HepG2 (cell line): ENCODE measurements around the gene HNRNPF. TPM values are rescaled to one million over a fixed set of nuclear protein-coding genes. Genes with fewer than 3 reads are reported as not detected.

ENCODE experiments used
- AKNA ChIP-seq: sonication (generic); formaldehyde crosslinking; IDR thresholded peaks from 2 replicates; pipeline ENCODE4 v1.4.0; 2020; ENCODE audit warnings: missing genetic modification reagents, borderline replicate concordance
- ARHGAP35 ChIP-seq: sonication (generic); formaldehyde crosslinking; IDR thresholded peaks from 2 replicates; pipeline ENCODE4 v1.9.0; 2022; ENCODE audit warnings: mild to moderate bottlenecking, inconsistent platforms, moderate library complexity, missing genetic modification reagents, borderline replicate concordance
- ATRX ChIP-seq: sonication (generic); formaldehyde crosslinking; IDR thresholded peaks from 2 replicates; pipeline ENCODE4 v1.4.0; 2020; ENCODE audit warnings: missing genetic modification reagents, borderline replicate concordance
- CBX5 ChIP-seq: sonication (generic); formaldehyde crosslinking; IDR thresholded peaks from 2 replicates; pipeline ENCODE4 v1.4.0; 2020; ENCODE audit warnings: missing genetic modification reagents, borderline replicate concordance
- CEBPG ChIP-seq: IDR thresholded peaks from 2 replicates; pipeline ENCODE4 v1.6.1; 2016
- CENPX ChIP-seq: sonication (generic); formaldehyde crosslinking; IDR thresholded peaks from 2 replicates; pipeline ENCODE4 v1.9.0; 2021; ENCODE audit warnings: mild to moderate bottlenecking, missing genetic modification reagents, moderate library complexity
- GTF3A ChIP-seq: sonication (generic); formaldehyde crosslinking; conservative IDR thresholded peaks from 2 replicates; pipeline ENCODE4 v1.4.0; 2020; ENCODE audit warnings: mild to moderate bottlenecking, missing genetic modification reagents
- HMGA1 ChIP-seq: sonication (generic); formaldehyde crosslinking; conservative IDR thresholded peaks from 2 replicates; pipeline ENCODE4 v1.4.0; 2020; ENCODE audit warnings: missing genetic modification reagents
- HNRNPK ChIP-seq: fragments of 200-400 bp; formaldehyde crosslinking; IDR thresholded peaks from 2 replicates; pipeline ENCODE4 v1.6.1; 2018; ENCODE audit warnings: low read length, low read depth, moderate library complexity, mild to moderate bottlenecking; ENCODE audit not compliant: poor library complexity, severe bottlenecking
- JUN ChIP-seq: sonication (generic); formaldehyde crosslinking; IDR thresholded peaks from 2 replicates; pipeline ENCODE4 v1.4.0; 2020; ENCODE audit warnings: mild to moderate bottlenecking, missing genetic modification reagents
- LCORL ChIP-seq, 2 experiments: fragments of 450-650 bp in 1 of 2; sonication (generic) in 1 of 2; formaldehyde crosslinking in 1 of 2; IDR thresholded peaks; 2 replicates each; pipeline versions ENCODE4 v1.5.0 to v1.6.1; 2017 to 2020; ENCODE audit warnings: antibody characterized with exemption in 1 of 2, missing genetic modification reagents in 1 of 2
- MAFG ChIP-seq: sonication (generic); formaldehyde crosslinking; IDR thresholded peaks from 2 replicates; pipeline ENCODE4 v1.5.1; 2020; ENCODE audit warnings: mild to moderate bottlenecking, missing genetic modification reagents
- MTA3 ChIP-seq: sonication (generic); formaldehyde crosslinking; IDR thresholded peaks from 2 replicates; pipeline ENCODE4 v1.4.0; 2020; ENCODE audit warnings: missing genetic modification reagents
- MXD3 ChIP-seq: IDR thresholded peaks from 2 replicates; pipeline ENCODE4 v1.6.1; 2016; ENCODE audit warnings: mild to moderate bottlenecking, missing biosample characterization, missing genetic modification reagents
- NONO ChIP-seq, 2 experiments: fragments of 450-650 bp in 1 of 2; sonication (generic) in 1 of 2; formaldehyde crosslinking in 1 of 2; IDR thresholded peaks in 1 of 2; conservative IDR thresholded peaks in 1 of 2; 2 replicates each; pipeline versions ENCODE4 v1.6.1 to v1.8.0; 2017 to 2022; ENCODE audit warnings: mild to moderate bottlenecking in 1 of 2, missing genetic modification reagents in 1 of 2, moderate library complexity in 1 of 2
- POLR2AphosphoS5 ChIP-seq: IDR thresholded peaks from 2 replicates; pipeline ENCODE4 v1.6.1; 2012; ENCODE audit warnings: low read depth, low read length
- RELA ChIP-seq: sonication (generic); formaldehyde crosslinking; IDR thresholded peaks from 2 replicates; pipeline ENCODE4 v1.4.0; 2020; ENCODE audit warnings: missing genetic modification reagents
- ZNF382 ChIP-seq: sonication (generic); formaldehyde crosslinking; IDR thresholded peaks from 2 replicates; pipeline ENCODE4 v1.5.0; 2020; ENCODE audit warnings: missing genetic modification reagents, mild to moderate bottlenecking, borderline replicate concordance
- ZNF574 ChIP-seq: sonication (generic); formaldehyde crosslinking; IDR thresholded peaks from 2 replicates; pipeline ENCODE4 v1.4.0; 2020; ENCODE audit warnings: missing genetic modification reagents
- ZNF577 ChIP-seq: sonication (generic); formaldehyde crosslinking; IDR thresholded peaks from 2 replicates; pipeline ENCODE4 v1.4.0; 2020; ENCODE audit warnings: mild to moderate bottlenecking, low read depth, missing genetic modification reagents, borderline replicate concordance
- ZNF775 ChIP-seq: sonication (generic); formaldehyde crosslinking; IDR thresholded peaks from 2 replicates; pipeline ENCODE4 v1.4.0; 2020; ENCODE audit warnings: missing genetic modification reagents, mild to moderate bottlenecking, moderate library complexity, borderline replicate concordance
- polyA plus RNA-seq, 8 experiments: library from polyadenylated mRNA; depleted of rRNA in 3 of 8; stranded (reverse) in 7 of 8; unstranded in 1 of 8; fragments of >200 nt; fragmentation: Illumina TruSeq in 4 of 8; extraction: Trizol in 4 of 8; gene quantifications; 2 replicates each; pipeline versions ENCODE4 v1.2.1 to v1.2.3, GENCODE V29; 2011 to 2016; ENCODE audit warnings: low read depth in 4 of 8, missing spikeins in 1 of 8, mixed read lengths in 1 of 8; ENCODE audit not compliant: insufficient read depth in 1 of 8
- total RNA-seq, 5 experiments: library from RNA; depleted of rRNA; stranded (reverse); fragments of >200 nt; fragmentation: Illumina TruSeq; extraction: Trizol; gene quantifications; 2 replicates each; pipeline ENCODE4 v1.2.3, GENCODE V29; 2016; ENCODE audit warnings: low read depth in 1 of 5

HNRNPF gene
- total and polyA plus RNA-seq, 2 of the 13 experiments (the other 11 are each of a cell fraction or from before 2014, with no cell fraction given), result 166 to 308 TPM

- TF ChIP-seq AKNA (CRISPR knock-in tag) (no peak), LCORL (IDR thresholded peaks at IDR 0.05) (no peak), LCORL (CRISPR knock-in tag; IDR thresholded peaks at IDR 0.05) (peak; percentile 44; the same call in 1 of the 2 replicates), RELA (0 out of 2 replicates have a peak, but pooled peaks have one; percentile 64), CEBPG (CRISPR knock-in tag) (peak; percentile 54; the same call in 1 of the 2 replicates), JUN (CRISPR knock-in tag) (peak; percentile 78; the same call in 1 of the 2 replicates), ZNF775 (CRISPR knock-in tag) (no peak), ATRX (CRISPR knock-in tag) (no peak), HMGA1 (no peak), ZNF577 (CRISPR knock-in tag) (no peak), MXD3 (CRISPR knock-in tag) (peak; percentile 97), CENPX (no peak), CBX5 (CRISPR knock-in tag) (peak; percentile 40; the same call in 1 of the 2 replicates), MTA3 (CRISPR knock-in tag) (no peak), MAFG (CRISPR knock-in tag) (no peak), POLR2AphosphoS5 (peak; percentile 61), GTF3A (CRISPR knock-in tag) (no peak), HNRNPK (peak; percentile 99), NONO (IDR thresholded peaks at IDR 0.05) (no peak), NONO (CRISPR knock-in tag; conservative IDR thresholded peaks at IDR 0.05) (no peak; the same call in none of the 2 replicates), ZNF382 (CRISPR knock-in tag) (no peak), ZNF574 (CRISPR knock-in tag) (peak; percentile 75), ARHGAP35 (0 out of 2 replicates have a peak, but pooled peaks have one; percentile 77)
These were observed 11.9 kb downstream of the HNRNPF start (continued) for GRCh38 chr10:43396928-43397624.
